Fibroblast of skin of back (primary cell): Measurements from ENCODE around the gene RNASEH1.
A peak's percentile ranks its signal among the peaks of the same experiment; 100 is the strongest.
"Not testable (repeated sequence)": the region's sequence is repeated elsewhere in the genome, so short reads cannot be mapped to it uniquely, and the experiment has no call there.

Experiments used
- DNase-seq: peaks from one replicate; pipeline ENCODE4 v3.0.0-alpha.2; 2013

Gene RNASEH1

DNA sequence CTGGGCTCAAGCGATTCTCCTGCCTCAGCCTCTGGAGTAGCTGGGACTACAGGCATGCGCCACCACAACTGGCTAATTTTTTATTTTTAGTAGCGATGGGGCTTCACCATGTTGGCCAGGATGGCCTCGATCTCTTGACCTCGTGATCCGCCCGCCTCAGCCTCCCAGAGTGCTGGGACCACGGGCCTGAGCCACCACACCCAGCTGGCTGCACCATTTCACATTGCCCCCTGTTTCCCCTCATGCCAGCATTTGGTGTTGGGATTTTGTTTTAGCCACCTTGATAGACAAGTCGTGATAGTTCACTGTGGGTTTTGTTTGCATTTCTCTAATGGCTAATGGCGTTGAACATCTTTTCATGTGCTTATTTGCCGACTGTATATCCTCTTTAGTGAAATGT, 31.0 kb upstream of the RNASEH1 start:
- no peak for DNase-seq

DNA sequence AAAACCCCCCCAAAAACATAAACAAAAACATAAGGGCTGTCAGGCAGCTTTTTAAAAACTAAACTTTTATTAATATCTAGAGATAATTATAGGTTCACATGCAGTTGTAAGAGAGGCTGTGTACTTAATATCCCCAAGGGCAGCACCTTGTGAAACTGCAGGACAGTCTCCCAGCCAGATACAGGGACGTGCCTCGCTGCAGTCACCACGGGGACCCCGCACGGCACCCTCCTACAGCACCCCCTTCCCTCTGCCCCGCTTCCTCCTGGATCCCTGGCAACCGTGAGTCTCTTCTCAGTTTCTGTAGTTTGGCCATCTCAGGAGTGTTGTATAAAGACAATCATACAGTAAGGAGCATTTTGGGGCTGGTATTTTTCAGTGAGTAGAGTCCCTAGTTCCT, 30.0 kb upstream of the RNASEH1 start:
- DNase-seq: no peak

DNA sequence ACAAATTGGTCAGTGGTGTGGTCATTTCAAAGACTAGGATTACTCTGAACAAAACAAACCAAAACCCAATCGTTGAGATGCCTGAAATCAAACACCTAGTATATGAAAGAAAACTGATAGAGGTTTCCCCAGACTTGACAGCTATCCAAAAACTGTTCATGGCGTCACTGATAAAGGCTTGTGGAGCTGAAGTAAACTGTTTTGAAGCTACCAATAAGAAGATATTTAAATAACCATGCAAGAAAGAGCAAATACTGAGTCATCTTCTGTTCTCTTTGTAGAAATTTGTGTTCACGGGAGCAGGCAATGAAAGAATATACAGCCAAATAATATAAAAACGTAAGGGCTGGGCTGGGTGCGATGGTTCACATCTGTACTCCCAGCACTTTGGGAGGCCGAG, 29.3 kb upstream of the RNASEH1 start:
- no peak for DNase-seq

DNA sequence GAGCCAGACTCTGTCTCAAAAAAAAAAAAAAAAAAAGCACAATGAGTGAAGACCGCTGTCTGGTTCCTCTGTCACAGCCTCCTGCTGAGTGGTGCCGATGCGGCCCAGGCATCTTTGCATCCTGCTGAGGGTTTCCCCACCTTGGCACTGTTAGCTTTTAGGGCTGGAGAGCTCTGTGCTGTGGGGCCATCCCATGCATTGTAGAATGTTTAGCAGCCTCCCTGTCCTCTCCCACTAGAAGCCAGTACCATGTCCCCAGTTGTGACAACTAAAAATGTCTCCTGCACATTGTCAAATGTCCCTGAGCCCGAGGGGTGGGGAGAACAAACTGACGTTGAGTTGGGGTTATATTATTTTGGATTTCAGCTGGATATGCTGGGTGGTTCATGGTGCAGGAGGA, 28.9 kb upstream of the RNASEH1 start:
- DNase-seq: no peak

DNA sequence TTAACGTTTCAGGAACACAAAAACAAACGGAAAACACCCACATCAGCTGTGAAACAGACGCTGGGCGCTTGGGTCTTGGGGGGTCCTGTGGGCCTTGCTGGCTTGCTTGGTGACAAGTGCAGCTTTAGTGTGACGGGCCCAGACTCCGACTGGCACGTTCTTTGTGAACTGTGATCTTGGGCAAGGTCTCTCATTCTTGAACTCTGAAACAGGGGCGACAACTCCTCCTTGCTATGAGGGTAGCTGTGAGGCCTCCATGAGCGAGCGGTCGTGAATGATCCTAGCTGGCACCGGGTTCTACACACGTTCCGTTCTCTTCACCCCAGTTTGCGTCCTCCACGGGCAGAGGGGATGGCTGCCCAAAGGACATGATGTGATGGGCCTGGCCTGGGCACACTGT, 28.1 kb upstream of the RNASEH1 start:
- no peak for DNase-seq

DNA sequence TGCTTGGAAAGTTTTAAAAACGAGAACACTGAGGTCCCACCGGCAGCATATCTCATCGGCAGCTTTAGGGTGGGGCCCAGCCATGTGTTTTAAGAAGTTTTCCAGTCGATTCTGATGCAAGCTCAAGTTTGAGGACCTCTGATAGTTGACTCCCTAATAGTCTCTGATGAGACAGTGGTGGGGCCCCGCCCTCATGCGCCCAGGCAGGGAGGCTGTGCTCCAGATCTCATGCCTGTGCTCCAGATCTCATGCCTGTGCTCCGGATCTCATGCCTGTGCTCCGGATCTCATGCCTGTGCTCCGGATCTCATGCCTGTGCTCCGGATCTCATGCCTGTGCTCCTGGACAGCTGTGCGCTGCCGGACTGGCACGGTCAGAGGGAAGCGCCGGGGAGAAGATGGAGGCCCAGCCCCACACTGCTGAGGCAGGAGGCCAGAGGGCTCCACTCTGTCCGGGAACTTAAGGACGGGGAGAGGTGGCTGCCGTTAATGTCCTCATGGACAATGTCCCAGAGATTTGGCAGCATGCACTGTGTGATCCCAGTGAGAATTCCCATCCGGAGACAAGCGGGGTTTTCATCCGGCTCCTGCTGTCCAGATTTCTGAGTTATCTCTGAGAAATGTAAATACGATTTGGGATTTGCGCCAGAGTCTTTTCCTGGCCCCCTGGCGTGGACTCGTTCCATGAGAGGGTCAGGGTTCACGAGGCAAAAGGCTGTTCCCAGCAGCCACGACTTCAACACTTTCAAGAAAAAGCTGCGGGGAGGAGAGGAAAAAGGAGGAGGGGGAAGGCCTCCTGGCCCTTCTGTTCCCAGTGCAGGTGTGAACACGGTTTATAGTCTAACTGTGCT, 27.4 kb upstream of the RNASEH1 start:
- peak; percentile 40 for DNase-seq

DNA sequence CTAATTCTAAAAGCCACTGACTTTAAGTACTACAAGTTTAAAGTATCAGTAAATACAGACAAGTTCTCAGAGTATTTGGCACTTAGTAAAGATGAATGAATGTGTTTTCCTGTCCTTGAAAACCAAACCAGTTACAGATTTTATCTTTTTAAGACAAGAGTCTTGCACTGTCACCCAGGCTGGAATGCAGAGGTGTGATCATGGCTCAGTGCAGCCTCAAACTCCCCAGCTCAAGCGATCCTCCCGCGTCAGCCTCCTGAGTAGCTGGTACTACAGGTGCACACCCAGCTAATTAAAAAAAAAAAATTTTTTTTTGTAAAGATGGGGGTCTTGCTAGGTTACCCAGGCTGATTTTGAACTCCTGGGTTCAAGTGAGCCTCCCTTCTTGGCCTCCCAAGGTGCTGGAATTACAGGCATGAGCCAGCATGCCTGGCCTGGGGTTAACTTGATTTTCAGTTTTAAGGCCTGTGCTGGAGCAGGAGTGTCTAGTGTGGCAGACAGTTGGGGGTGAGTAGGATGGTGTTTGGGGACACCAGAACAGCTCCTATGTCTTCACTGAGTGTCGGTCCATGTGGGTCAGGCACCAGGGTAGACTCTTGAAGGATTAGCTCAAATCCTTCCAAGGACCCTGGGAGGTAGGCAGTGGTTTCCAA, 26.6 kb upstream of the RNASEH1 start:
- DNase-seq: no peak

DNA sequence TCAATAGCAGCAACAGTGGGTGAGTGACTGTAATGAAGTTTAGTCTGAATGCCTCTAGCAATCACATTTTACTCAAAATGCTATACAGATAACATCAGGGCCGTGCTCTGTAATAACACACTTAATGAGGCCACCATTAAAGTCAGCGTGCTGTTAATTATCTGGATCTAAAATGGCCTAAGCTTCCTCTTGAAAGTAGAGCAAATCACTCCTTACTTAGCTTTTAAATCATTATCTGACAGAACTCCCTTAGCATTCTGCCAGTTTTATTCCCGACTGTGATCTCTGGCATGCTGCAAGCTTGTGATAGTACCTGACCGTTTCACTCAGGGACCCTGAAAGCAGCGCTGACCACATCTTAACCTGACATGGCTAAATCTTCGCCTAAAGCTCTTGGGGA, 25.9 kb upstream of the RNASEH1 start:
- DNase-seq: no peak

DNA sequence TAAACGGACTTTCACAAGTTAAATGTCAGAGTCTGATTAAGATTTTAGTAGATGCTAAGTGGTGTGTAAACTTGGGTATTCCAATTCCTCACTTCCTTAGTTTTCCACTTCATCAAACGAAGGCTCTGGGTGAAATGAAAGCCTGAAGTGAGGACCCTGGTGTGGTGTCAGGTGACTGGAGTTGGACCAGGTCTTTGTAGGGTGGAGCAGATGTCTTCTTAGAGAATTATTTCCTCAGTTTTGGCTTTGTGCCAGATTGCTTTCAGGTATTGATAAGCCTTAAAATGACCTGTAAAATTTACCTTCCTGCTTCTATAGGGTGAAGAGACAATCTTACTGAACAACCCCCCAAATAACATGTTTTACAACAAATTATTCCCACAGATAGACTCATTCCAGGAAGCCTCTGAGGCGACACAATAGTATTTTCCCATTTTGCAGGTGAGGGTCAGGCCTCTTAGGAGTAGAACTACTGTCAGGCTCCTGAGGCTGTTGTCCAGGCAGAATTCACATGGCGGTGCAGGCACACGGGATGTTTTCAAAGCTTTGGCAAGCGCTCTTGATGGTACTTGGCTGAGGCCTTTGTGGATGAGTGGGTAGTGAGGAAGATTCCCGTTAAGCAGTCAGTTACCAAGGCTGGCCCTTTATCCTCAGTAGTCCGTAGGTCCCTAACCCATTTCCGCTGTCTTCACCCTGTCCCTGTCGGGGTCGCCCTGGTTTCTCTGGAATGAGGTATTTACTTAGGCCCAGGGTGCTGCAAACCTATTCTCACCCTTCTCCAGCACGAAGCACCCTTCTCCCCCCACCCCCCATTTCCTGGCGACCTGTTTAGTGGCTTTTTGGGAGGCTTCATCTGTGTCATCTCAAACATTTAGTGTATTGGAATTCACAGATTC, 23.5 kb upstream of the RNASEH1 start:
- no peak for DNase-seq

DNA sequence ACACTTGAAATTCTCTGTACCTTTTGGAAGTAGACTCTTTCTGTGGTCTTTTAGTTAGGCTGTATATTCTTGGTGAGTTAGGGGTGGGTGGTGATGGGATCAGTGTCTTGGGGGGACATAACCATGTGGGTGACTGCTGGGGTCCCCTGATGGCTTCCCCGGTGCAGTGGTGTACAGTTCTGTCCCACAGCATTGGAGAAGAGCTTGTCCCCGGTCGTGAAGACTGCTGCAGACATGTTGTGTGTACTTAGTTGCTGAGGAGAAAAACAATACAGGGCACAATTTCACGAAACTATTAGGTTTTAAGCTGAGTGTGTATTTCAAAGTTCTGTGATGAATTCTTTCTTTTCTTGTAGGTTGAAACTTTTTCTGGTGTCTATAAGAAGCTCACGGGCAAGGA, 22.3 kb upstream of the RNASEH1 start:
- DNase-seq: no peak

DNA sequence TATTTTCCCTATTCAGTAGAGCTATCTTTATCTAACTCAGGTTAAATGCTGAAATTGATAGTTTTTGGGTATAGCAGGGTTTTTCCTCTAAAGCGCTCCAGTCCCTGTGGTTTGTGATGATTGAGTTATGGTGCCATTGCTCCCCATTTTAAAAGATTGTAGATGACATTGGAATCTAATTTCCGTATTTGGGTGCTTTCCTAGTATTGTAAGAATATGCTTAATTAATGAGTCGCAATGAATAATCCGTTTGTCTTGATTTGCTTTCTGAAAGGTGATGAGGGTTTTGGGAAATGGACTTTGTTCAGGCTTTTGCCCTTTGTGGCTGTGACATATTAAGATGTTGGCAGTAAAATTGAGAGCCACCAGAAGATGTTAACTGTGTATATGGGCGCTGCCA, 20.9 kb upstream of the RNASEH1 start:
- DNase-seq: no peak

DNA sequence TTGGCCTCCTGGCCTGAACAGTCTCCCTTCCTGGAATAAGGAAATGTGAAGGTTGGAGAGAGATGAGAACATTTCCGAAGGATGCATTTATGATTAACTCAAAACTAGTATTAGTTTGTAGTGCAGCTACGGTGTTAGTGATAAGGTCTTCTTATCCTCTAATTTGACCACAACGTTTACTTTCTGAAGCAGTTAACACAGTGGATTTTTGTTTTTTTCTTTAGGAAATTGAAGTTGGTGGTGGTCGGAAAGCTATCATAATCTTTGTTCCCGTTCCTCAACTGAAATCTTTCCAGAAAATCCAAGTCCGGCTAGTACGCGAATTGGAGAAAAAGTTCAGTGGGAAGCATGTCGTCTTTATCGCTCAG, 18.1 kb upstream of the RNASEH1 start:
- not testable (repeated sequence) for DNase-seq

DNA sequence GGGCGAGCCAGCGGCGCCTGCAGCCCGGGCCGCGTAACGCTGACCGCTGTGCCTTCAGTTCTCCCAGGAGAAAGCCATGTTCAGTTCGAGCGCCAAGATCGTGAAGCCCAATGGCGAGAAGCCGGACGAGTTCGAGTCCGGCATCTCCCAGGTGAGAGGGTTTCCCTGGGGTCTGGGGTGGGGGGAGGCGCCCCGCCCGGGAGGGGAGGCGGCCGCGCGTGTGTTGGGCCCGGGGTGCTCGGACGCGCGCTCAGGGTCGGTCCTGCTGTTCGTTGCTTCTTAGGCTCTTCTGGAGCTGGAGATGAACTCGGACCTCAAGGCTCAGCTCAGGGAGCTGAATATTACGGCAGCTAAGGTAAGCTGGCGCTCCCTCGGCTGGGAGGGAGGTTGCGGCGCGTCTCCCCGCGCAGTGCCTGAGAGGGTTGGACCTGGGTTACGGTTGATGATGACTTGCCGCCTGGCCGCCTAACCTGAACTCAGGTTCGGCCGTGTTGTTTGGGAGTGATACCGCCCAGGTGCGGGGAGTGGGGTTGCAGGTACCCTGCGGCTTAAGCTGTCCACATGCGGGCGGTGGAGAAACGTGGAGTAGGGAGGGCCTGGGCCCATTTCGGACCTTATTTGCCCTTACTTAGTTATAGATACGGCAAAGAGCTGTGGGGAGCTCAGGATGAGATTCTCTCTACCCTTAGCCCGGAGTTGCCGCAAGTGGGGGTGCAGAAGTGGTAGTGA, 17.6 kb upstream of the RNASEH1 start:
- DNase-seq: no peak

DNA sequence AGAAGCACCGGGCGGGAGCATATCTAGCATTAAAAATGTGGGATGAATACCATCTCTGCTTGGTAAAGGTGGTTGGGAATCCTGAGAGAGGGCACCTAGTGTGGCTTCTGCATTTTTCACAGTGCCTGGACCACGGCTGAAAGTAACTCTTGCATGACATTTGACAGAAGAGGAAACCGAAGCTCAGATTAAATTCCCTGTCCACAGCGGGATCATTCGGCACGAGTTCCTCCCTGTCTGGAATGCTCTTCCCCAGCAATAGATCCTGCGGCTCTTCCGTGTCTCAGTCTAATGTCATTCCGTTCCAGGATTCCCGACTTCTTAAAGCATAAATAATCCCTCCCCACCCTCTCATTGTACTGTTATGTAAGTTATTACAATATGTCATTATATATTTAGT, 16.0 kb upstream of the RNASEH1 start:
- DNase-seq: no peak

DNA sequence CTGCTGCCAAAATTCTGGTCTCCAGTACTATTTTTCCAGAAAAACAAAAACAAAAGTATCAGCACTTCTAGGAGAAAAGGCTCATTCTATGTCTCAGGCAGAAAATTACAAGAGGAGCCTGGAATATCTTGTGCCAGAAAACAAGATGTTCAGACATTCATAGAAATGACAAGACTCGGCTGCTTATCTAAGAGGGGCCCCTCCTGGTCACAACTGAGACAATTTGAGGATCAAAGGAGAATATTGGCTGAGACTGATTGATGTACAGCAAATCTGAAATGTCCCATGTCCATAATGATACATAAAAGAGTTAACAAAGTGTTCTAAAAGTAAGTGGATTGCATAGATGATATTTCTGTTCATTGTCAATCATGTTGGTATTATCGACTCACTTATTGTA, 14.5 kb upstream of the RNASEH1 start:
- DNase-seq: no peak

DNA sequence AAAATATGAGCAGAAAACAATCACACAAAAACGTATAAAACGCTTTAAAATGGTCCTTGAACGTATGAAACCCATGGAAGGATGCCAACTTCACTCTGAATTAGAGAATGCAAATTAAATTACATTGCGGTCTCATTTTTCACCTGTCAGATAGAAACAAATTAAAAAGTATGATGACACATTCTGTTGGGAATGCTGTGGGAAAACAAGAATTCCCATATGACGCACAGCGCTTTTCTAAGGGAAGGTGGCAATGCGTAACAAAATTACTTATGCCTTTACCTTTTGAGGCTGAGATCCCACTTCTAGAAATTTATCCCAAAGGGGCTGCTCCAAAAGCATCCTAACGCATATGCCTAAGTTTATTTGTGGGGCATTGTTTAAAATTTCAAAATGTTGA, 13.2 kb upstream of the RNASEH1 start:
- no peak for DNase-seq

DNA sequence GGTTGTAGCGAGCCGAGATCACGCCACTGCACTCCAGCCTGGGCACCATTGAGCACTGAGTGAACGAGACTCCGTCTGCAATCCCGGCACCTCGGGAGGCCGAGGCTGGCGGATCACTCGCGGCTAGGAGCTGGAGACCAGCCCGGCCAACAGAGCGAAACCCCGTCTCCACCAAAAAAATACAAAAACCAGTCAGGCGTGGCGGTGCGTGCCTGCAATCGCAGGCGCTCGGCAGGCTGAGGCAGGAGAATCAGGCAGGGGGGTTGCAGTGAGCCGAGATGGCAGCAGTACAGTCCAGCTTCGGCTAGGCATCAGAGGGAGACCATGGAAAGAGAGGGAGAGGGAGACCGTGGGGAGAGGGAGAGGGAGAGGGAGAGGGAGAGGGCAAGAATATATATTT, 11.5 kb upstream of the RNASEH1 start:
- DNase-seq: not testable (repeated sequence)

DNA sequence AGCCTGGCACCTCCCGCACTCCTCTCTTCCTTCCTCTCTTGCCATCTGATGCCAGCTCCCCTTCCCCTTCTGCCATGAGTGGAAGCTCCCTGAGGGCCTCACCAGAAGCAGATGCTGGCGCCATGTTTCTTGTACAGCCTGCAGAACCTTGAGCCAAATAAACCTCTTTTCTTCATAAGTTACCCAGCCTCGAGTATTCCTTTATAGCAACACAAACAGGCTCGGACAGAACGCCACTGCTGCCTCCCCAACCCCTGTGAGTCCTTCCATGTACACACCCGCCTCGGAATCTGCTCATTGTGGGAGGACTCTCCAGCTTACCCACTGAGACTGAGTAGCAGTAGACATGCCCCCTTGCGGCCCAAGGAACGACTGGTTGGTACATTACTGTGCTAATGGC, 8.7 kb upstream of the RNASEH1 start:
- DNase-seq: no peak

DNA sequence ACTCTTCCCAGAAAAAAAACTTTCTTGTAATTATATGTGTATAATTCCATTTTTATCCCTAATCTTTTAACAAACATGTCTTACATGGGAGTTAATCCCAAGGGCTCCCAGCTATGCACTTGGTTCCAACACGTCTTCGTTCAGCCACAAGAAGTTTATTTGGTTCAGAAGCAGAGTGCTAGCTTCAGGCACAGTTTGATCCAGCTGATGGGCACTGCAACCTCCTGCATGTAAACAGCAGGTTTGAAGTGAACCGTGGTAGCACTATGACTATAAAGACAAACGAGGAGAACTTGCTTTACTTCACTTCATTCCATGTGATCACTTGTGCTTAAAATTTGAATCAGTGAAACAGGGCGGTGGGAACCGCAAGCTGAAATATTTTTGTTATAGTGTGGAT, 7.0 kb upstream of the RNASEH1 start:
- no peak for DNase-seq

DNA sequence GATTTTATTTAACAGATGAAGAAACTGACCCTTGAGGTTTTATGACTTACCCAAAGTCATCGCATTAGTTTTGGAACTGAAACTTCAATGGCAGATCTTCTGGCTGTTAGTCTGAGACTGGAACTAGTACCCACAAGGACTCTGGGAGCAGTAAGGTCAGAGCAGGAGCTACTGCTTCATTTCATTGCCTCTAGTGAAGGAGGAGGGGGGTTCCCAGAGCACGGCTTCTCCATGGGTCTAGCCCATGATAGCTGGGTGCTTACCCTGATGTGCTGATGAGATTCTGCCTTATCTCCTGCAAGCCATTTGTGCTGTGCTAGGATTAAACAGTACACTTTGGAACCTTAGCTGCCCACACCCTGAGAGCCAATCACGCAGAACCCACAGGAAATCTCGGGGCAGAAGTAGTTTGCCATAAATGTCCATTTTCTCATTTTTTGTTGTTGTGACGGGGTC, 5.4 kb upstream of the RNASEH1 start:
- no peak for DNase-seq

DNA sequence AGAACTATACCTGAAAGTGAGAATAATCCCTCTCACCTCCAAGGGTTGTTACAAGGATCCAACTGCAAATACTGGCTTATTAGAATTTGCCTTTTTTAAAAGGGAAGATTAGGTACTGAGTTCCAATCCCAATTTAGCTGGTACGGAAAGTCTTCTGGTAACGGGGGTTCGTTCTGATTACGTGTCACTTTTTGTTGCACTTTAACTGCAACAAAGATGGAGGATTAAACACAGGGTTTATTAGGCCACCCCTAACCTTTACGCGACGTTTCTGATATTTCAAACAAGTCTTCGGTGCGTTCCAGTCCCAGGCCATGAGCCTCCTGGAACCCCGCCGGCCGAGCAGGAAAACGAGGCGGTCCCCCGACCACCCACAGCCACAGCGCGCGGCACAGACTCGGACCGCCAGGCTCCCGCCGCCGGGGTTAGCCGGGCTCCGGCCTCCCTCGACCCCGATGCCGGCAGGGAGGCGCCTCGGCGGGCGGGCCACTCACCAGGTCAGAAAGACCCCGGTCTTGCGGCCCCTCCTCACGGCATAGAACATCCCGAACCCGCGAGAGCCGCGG, 411 bp downstream of the RNASEH1 start:
- no peak for DNase-seq

DNA sequence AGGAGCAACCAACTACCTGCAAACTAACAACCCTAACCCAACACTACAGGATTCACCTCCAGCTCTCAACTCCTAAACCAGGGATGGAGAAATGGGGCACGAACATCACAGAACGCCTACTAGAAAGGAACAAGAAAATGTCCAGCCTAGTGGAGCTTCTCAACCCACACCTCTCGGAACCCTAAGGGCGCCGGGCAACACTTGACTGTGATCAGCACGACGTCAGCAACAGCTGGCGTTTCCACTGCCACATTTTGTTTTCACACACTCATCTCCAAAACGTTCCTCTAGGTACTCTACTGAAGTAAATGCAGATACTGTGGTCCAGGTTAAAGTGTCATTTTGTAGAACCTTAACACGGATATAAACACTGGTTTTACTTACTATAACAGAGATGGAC, 4.2 kb downstream of the RNASEH1 start:
- no peak for DNase-seq
